DND-41 (cell line): ENCODE data around the gene UBAC1.
"Not testable (repeated sequence)": the region's sequence is repeated elsewhere in the genome, so short reads cannot be mapped to it uniquely, and the experiment has no call there.

Experiments
- ATAC-seq: fragments of 200-7000 bp; cut with Tn5 transposase; 3 replicates; pipeline ENCODE4 v1.9.1; 2021; ENCODE audit warnings: low read depth; ENCODE audit not compliant: insufficient read depth
- DNase-seq: peaks from one replicate; pipeline ENCODE4 v3.0.0-alpha.2; 2020
- H2AFZ ChIP-seq: 2 replicates; pipeline ENCODE4 v1.6.0; 2012; ENCODE audit warnings: low read depth, low read length
- H3K27ac ChIP-seq: 2 replicates; pipeline ENCODE4 v1.5.1; 2012; ENCODE audit warnings: low read length, inconsistent platforms
- H3K27me3 ChIP-seq: fragments of 200-600 bp; sonication (generic); 2 replicates; pipeline ENCODE4 v1.6.0; 2012; ENCODE audit warnings: low read length, mild to moderate bottlenecking, inconsistent platforms; ENCODE audit not compliant: insufficient read depth, poor library complexity
- H3K36me3 ChIP-seq: 2 replicates; pipeline ENCODE4 v1.5.1; 2012; ENCODE audit warnings: low read length, inconsistent platforms; ENCODE audit not compliant: insufficient read depth
- H3K4me1 ChIP-seq: 2 replicates; pipeline ENCODE4 v1.5.1; 2012; ENCODE audit warnings: mild to moderate bottlenecking, low read length; ENCODE audit not compliant: insufficient read depth
- H3K4me2 ChIP-seq: 2 replicates; pipeline ENCODE4 v1.6.0; 2012; ENCODE audit warnings: mild to moderate bottlenecking, moderate library complexity, low read length, inconsistent platforms; ENCODE audit not compliant: insufficient read depth
- H3K4me3 ChIP-seq, 2 experiments: fragments of 200-600 bp in 1 of 2; shearing (Covaris generic) in 1 of 2; 2 replicates each; pipeline ENCODE4 v1.5.1; 2012 to 2016; ENCODE audit warnings: inconsistent platforms in 2 of 2, low read length in 2 of 2, mild to moderate bottlenecking in 2 of 2, low read depth in 1 of 2, moderate library complexity in 1 of 2
- H3K79me2 ChIP-seq: 2 replicates; pipeline ENCODE4 v1.6.0; 2012; ENCODE audit warnings: low read length, inconsistent platforms; ENCODE audit not compliant: insufficient read depth
- H3K9ac ChIP-seq: 2 replicates; pipeline ENCODE4 v1.6.0; 2012; ENCODE audit warnings: low read depth, mild to moderate bottlenecking, inconsistent platforms, low read length, moderate library complexity
- H3K9me3 ChIP-seq: 2 replicates; pipeline ENCODE4 v1.5.1; 2012; ENCODE audit warnings: low read length, moderate library complexity, mild to moderate bottlenecking, inconsistent platforms; ENCODE audit not compliant: insufficient read depth, severe bottlenecking
- H4K20me1 ChIP-seq: 2 replicates; pipeline ENCODE4 v1.6.0; 2012; ENCODE audit warnings: low read length; ENCODE audit not compliant: insufficient read depth
- EZH2 ChIP-seq: IDR thresholded peaks from 3 replicates; pipeline ENCODE4 v1.6.1; 2012; ENCODE audit warnings: borderline replicate concordance, low read depth, mild to moderate bottlenecking, moderate library complexity, low read length, inconsistent platforms; ENCODE audit not compliant: severe bottlenecking
- TF ChIP-seq, protein P1 (sequence below): IDR thresholded peaks from 2 replicates; pipeline ENCODE4 v1.5.1; 2012; ENCODE audit warnings: borderline replicate concordance, low read length, moderate library complexity, mild to moderate bottlenecking; ENCODE audit not compliant: poor library complexity, severe bottlenecking; ENCODE audit errors: extremely low read depth

Gene UBAC1

DNA sequence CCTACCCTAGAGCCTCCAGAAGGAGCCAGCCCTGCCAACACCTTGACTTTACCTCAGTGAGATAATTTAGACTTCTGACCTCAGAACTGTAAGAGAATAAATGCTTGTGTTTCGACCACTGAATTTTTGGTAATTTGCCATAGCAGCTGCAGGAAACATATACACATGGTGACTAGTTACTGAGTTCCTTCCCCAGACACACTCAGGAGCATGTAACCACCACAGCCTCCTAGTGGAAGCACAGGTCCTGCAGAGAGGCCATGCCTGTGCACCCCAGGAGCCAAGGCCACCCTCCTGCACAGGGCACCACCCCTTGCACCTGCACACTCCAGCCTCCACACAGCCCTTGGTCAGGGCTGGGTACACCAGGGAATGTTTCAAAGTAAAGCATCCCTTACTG lies 46.3 kb downstream of the UBAC1 start:
- Histone ChIP-seq H3K36me3 (peaks cover 54% of the 10 kb centered on the region), H3K27ac (no peak overlapping the region), H3K9ac (no peak overlapping the region), H3K9me3 (peaks cover 9% of the 10 kb centered on the region), H2AFZ (no peak overlapping the region), H3K79me2 (peaks cover 10% of the 10 kb centered on the region; the same call in 1 of the 2 replicates), H3K4me2 (no peak overlapping the region), H3K4me1 (0 out of 2 replicates have a peak, but pooled peaks cover 4% of the 10 kb centered on the region), H4K20me1 (peaks cover 2% of the 10 kb centered on the region; the same call in 1 of the 2 replicates), H3K4me3 (no peak overlapping the region), H3K27me3 (no peaks in the 10 kb centered on the region)
- ATAC-seq (no peak), DNase-seq (no peak)
- TF ChIP-seq, protein P1, sequence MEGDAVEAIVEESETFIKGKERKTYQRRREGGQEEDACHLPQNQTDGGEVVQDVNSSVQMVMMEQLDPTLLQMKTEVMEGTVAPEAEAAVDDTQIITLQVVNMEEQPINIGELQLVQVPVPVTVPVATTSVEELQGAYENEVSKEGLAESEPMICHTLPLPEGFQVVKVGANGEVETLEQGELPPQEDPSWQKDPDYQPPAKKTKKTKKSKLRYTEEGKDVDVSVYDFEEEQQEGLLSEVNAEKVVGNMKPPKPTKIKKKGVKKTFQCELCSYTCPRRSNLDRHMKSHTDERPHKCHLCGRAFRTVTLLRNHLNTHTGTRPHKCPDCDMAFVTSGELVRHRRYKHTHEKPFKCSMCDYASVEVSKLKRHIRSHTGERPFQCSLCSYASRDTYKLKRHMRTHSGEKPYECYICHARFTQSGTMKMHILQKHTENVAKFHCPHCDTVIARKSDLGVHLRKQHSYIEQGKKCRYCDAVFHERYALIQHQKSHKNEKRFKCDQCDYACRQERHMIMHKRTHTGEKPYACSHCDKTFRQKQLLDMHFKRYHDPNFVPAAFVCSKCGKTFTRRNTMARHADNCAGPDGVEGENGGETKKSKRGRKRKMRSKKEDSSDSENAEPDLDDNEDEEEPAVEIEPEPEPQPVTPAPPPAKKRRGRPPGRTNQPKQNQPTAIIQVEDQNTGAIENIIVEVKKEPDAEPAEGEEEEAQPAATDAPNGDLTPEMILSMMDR, result no peak
- TF ChIP-seq EZH2, result no peak

DNA sequence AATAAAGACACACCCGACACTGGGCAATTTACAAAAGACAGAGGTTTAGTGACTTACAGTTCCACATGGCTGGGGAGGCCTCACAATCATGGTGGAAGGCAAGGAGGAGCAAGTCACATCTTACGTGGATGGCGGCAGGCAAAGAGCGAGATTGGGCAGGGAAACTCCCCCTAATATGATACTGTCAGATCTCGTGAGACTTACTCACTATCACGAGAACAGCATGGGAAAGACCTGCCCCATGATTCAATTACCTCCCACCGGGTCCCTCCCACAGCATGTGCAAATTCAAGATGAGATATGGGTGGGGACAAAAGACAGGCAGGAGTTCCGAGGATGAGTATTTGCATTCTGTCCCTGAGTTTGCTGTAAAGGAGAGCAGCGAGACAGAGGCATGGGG lies 49.9 kb downstream of the UBAC1 start:
- peaks cover 25% of the 10 kb centered on the region for H3K4me1 ChIP-seq
- H3K27me3 ChIP-seq, ATAC-seq, H2AFZ ChIP-seq, H3K4me2 ChIP-seq, H3K27ac ChIP-seq, H4K20me1 ChIP-seq, H3K9me3 ChIP-seq, H3K4me3 ChIP-seq, H3K9ac ChIP-seq, DNase-seq: not testable (repeated sequence)
- H3K79me2 ChIP-seq, result peaks cover 36% of the 10 kb centered on the region
- peaks cover 57% of the 10 kb centered on the region for H3K36me3 ChIP-seq

DNA sequence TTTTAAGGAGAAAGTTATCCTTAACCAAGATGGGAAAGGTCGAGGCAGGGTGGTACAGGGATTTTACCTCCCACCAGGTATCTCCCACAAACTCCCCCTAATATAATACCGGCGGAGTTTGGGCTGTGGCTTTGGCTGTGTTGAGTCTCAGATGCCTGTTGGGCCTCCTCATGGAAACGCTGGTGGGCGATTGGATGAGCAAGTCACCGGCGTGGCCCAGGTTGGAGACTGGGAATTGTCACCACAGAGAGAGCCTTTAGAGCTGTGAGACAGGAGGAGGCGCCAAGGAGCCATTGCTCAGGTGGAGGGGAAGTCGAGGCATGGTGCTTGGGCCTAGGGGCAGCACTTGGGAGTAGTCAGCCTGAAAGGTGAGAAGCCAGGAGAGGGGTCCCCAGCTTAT lies 50.4 kb downstream of the UBAC1 start:
- Histone ChIP-seq H3K9me3 (peaks cover 7% of the 10 kb centered on the region), H3K4me1 (peaks cover 30% of the 10 kb centered on the region), H4K20me1 (peaks cover 8% of the 10 kb centered on the region; the same call in 1 of the 2 replicates), H3K4me2 (no peak overlapping the region), H3K4me3 (no peak overlapping the region), H3K79me2 (peaks cover 41% of the 10 kb centered on the region), H2AFZ (no peak overlapping the region), H3K27me3 (no peaks in the 10 kb centered on the region), H3K36me3 (peaks cover 53% of the 10 kb centered on the region), H3K27ac (no peak overlapping the region), H3K9ac (no peak overlapping the region)
- ATAC-seq (no peak), DNase-seq (no peak)
- no peak for TF ChIP-seq EZH2
- TF ChIP-seq, protein P1, result no peak

DNA sequence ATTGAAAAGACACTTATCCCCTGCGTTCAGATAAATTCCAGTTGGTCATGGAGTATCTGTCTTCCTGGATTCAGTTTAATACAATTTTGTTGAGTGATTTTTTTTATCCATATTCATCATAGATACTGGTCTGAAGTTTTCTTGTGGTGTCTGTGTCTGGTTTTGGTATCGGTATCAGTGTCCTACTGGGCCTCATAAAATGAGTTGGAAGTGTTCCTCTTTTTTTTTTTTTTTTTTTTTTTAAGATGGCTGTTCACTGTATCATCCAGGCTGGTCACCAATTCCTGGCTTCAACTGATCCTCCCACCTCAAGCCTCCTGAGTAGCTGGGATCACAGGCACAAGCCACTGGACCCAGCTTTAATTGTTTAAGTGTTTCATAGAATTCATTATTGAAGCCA lies 51.0 kb downstream of the UBAC1 start:
- Histone ChIP-seq H3K36me3 (peaks cover 52% of the 10 kb centered on the region), H3K79me2 (peaks cover 47% of the 10 kb centered on the region), H3K27me3 (no peaks in the 10 kb centered on the region), H3K27ac (no peak overlapping the region), H3K4me3 (no peak overlapping the region), H3K9ac (no peak overlapping the region), H3K4me1 (peaks cover 35% of the 10 kb centered on the region), H3K4me2 (peak overlapping the region; percentile 91; the same call in 1 of the 2 replicates), H2AFZ (no peak overlapping the region), H3K9me3 (peaks cover 7% of the 10 kb centered on the region), H4K20me1 (peaks cover 14% of the 10 kb centered on the region; the same call in 1 of the 2 replicates)
- ATAC-seq (no peak), DNase-seq (no peak)
- TF ChIP-seq EZH2, result no peak
- TF ChIP-seq, protein P1, result no peak
